Mucosa of descending colon (tissue), 3 donors: Measurements from ENCODE around the gene ATG10. TPM values are rescaled to one million over a fixed set of nuclear protein-coding genes. Genes with fewer than 3 reads are reported as not detected.

Source experiments
- ATAC-seq: fragments of 200-7000 bp; cut with Tn5 transposase; one replicate; pipeline ENCODE4 v1.9.1; 2020; ENCODE audit warnings: mild to moderate bottlenecking, moderate library complexity
- DNase-seq, 3 donors: peaks; one replicate each; pipeline ENCODE4 v3.0.0-alpha.2; 2020
- H3K36me3 ChIP-seq: fragments of 200-600 bp; one replicate; pipeline ENCODE4 v1.8.0; 2021; ENCODE audit warnings: low read depth, mild to moderate bottlenecking
- H3K4me1 ChIP-seq: fragments of 200-600 bp; one replicate; pipeline ENCODE4 v1.8.0; 2021; ENCODE audit warnings: low read depth, mild to moderate bottlenecking
- H3K4me3 ChIP-seq: fragments of 200-600 bp; one replicate; pipeline ENCODE4 v1.8.0; 2021; ENCODE audit warnings: mild to moderate bottlenecking
- H3K9me3 ChIP-seq: fragments of 200-600 bp; one replicate; pipeline ENCODE4 v1.8.0; 2021; ENCODE audit warnings: mild to moderate bottlenecking
- CTCF ChIP-seq: fragments of 200-600 bp; IDR thresholded peaks from one replicate; pipeline ENCODE4 v1.8.0; 2022; ENCODE audit warnings: antibody characterized with exemption, mild to moderate bottlenecking
- intact Hi-C, 2 donors: fragments of 100-400 bp; cut with DNase I in 1 of 2; cut with micrococcal nuclease in 1 of 2; formaldehyde crosslinking; loops; one replicate each; pipeline versions ENCODE4 v1.11.0 to v1.11.1; 2022; cut with DNase I, micrococcal nuclease
- total RNA-seq, 3 donors: library from RNA; stranded (reverse); fragmentation: NEBNext Ultra II Directional in 2 of 3; extraction: Animal tissue kit (Norgen Biotek cat#: 25700) in 2 of 3; gene quantifications; one replicate each; pipeline versions ENCODE4 v1.2.1 to v1.2.4, GENCODE V29; 2021 to 2023
- donor health status: DM: no; HTN: no; CAD: no; lungs with moderate emphysema.
- donor health status: DM: no; HTN: no; CAD: no.
- donor health status: DM: no; HTN: yes; CAD: no.

ATG10 gene
- total RNA-seq, 3 donors from 2014 or later: 5.9 to 8.8 (median 7.0) TPM

GRCh38 chr5:82277987-82278710, 306.3 kb downstream of the ATG10 start, which contains the start of gene RPS23:
TSS of gene RPS23 (minus strand) at chr5:82278354. CDS start at chr5:82278323, 31 bp downstream.
- Histone ChIP-seq H3K36me3 (peaks cover 4% of the 10 kb centered on the region), H3K4me3 (peak within 1 kb of the TSS; percentile 73), H3K4me1 (no peaks in the 10 kb centered on the region), H3K9me3 (no peaks in the 10 kb centered on the region)
- ATAC-seq (peak; percentile 98), DNase-seq (peak; percentile 92 to 94 (median 93))
- intact Hi-C loops: no loop called here
- TF ChIP-seq CTCF: no peak

GRCh38 chr5:82278711-82279370, 307.0 kb downstream of the ATG10 start:
- no peaks in the 10 kb centered on the region for H3K9me3 ChIP-seq
- H3K4me1 ChIP-seq: no peaks in the 10 kb centered on the region
- H3K4me3 ChIP-seq: peak overlapping the region; percentile 73
- TF ChIP-seq CTCF: no peak
- H3K36me3 ChIP-seq: peaks cover 4% of the 10 kb centered on the region
- intact Hi-C loops: no loop called here
- peak in 1 of 3 donors; percentile 40 for DNase-seq
- ATAC-seq: no peak

GRCh38 chr5:82283893-82284292, 312.1 kb downstream of the ATG10 start:
- no peak for DNase-seq
- Histone ChIP-seq H3K4me3 (no peak overlapping the region), H3K9me3 (no peaks in the 10 kb centered on the region), H3K4me1 (no peaks in the 10 kb centered on the region), H3K36me3 (no peaks in the 10 kb centered on the region)
- ATAC-seq: no peak
- TF ChIP-seq CTCF: no peak
- intact Hi-C loops: no loop called here

- Histone ChIP-seq H3K4me3 (no peak overlapping the region), H3K9me3 (no peaks in the 10 kb centered on the region), H3K36me3 (no peaks in the 10 kb centered on the region), H3K4me1 (no peaks in the 10 kb centered on the region)
- intact Hi-C loops: no loop called here
- ATAC-seq: no peak
- TF ChIP-seq CTCF: no peak
- DNase-seq: no peak
Measured at GRCh38 chr5:82285206-82285605, 313.4 kb downstream of the ATG10 start.

- Histone ChIP-seq H3K36me3 (no peaks in the 10 kb centered on the region), H3K4me1 (no peaks in the 10 kb centered on the region), H3K9me3 (no peaks in the 10 kb centered on the region), H3K4me3 (no peak overlapping the region)
- DNase-seq: no peak
- ATAC-seq: no peak
- no peak for TF ChIP-seq CTCF
- intact Hi-C loops: no loop called here
Measured at GRCh38 chr5:82287625-82288024, 315.8 kb downstream of the ATG10 start.
